NCI-H2196 treated with DMSO at 0.1 percent for 48 hours (cell line): ENCODE measurements around the gene ATG12.
"Not testable (repeated sequence)": the region's sequence is repeated elsewhere in the genome, so short reads cannot be mapped to it uniquely, and the experiment has no call there.

Experiments
- DNase-seq: peaks from one replicate; lab custom pipeline; 2025; ENCODE audit not compliant: unreplicated experiment; lab: John Stamatoyannopoulos, UW

The ATG12 gene

GRCh38 chr5:115841382-115842088 lies at the start of gene ATG12, which contains the start of gene AP3S1:
Gene ATG12, minus strand, starts transcription at chr5:115841565. Its CDS starts 13 bp downstream, at chr5:115841552.
Gene AP3S1, plus strand, starts transcription at chr5:115841935. Its CDS starts 103 bp downstream, at chr5:115842038.
- peak; percentile 92 for DNase-seq

DNA sequence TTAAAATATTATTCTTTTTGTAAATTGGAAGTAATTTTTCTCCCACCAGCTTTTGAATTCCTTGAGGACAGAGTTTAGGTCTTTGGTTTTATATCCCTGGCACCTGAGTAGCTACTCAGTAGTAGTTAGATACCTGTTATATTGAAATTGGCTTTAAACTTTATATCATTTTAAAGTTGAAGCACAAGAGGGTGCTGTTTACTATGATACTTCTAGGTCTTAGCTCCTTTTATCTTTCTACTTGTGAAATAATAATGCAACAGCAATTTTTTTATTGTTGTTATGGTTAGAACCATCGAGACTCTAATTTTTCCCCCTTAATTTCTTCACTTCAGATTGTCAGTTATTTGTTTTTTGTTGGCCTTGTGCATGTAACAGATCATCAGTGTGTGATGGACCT lies 46.7 kb upstream of the ATG12 start:
- DNase-seq = no peak

GRCh38 chr5:115885208-115885607 lies 43.8 kb upstream of the ATG12 start:
- not testable (repeated sequence) for DNase-seq

- DNase-seq = no peak
Measured at GRCh38 chr5:115884704-115885103, 43.3 kb upstream of the ATG12 start.

GRCh38 chr5:115882434-115882833 lies 41.1 kb upstream of the ATG12 start:
- not testable (repeated sequence) for DNase-seq

- DNase-seq = not testable (repeated sequence)
Measured at GRCh38 chr5:115877342-115877741, 36.0 kb upstream of the ATG12 start.

DNA sequence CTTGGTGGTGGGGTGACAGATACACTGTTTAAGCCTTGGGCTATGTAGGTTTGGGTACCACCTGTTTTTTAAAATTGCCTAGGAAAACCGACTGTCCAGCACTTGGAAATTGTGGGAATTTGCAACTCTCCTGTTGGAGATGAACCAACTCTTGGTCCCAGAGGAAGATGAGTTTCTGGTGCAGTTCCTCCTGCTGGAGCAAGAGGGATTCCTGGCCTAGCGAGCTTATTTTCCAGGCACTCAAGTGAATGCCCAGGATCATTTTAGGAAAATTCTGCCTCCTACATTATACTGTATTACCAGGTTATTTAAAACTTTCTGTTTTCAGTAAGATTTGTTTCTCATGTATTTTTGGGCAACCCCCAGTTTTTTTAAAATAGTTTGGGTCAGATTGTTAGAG lies 34.1 kb upstream of the ATG12 start:
- no peak for DNase-seq

GRCh38 chr5:115873392-115873791 lies 32.0 kb upstream of the ATG12 start:
- no peak for DNase-seq

- no peak for DNase-seq
Measured at GRCh38 chr5:115872447-115872846, 31.1 kb upstream of the ATG12 start.

- no peak for DNase-seq
Measured at GRCh38 chr5:115869256-115869795, 28.0 kb upstream of the ATG12 start.

GRCh38 chr5:115859378-115859777 lies 18.0 kb upstream of the ATG12 start:
- no peak for DNase-seq

- no peak for DNase-seq
Measured at GRCh38 chr5:115858396-115858795, 17.0 kb upstream of the ATG12 start.

DNA sequence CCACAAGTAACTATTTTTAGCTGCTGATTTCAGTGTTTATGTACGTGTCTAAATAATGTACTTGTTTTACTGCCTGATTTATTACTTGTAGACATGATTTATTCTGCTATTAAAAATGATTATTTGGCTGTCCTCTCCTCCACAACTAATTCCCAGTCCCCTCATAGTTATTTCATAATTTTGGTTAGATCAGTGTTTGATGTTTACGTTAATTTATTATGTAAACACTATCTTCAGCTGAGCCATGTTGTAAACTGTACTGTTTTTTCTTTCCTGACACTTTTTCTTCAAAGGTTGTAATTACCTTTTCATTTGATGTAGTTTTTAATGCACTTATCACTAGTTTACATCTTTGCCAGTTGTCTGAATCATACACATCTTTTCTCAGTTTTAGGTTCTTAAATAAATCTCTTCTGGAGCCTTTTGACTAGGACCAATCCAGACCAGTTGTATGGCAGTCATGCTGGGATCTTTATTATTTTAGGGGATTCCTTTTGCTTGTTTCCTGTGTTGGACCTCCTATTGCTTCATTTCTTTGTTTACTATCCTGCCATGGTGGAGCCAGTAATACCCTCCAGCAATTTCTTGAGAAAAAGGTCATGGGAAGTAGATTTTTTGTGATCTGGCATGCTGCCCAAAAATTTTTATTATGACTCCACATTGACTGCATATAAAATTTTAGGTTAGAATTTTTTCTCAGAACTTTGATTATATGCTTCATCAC lies 16.4 kb upstream of the ATG12 start:
- no peak for DNase-seq

DNA sequence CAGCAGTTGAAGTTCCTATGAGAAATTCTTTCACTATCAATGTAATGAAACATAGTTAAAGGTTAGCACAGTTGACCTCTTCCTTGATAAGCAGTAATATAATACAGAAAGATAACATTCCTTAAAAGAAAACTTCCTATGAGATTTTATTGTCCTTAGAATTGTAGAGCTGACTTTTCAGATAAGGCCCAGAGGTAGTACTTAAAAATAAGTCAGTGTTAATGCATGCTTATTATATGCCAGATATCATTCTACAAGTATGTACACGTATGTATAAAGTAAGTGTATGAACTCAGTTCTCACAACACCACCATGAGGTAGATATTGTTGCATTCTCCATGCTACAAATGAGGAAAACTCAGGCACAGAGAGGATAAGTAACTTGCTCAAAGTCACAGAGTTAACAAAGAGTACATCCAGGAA lies 15.7 kb upstream of the ATG12 start:
- no peak for DNase-seq

DNA sequence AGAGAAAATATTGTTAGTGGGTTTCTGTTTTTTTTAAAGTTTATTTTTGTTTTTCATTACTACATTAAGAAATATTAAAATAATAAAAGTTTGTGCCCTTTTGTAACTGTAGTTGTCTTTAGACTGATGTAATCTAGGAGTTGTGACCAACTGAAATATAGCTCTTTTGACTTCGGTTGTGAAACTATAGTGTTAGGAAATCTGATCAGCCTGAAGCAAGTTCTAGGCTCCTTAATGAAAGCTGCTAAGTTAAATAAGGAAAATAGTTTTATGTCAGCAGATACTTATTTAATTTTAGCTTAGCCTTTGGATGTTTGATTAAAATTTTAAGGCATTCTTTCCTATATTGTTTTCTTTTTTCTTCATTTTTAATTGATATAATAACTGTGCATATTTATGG lies 14.6 kb upstream of the ATG12 start:
- no peak for DNase-seq

GRCh38 chr5:115854139-115854538 lies 12.8 kb upstream of the ATG12 start:
- no peak for DNase-seq

GRCh38 chr5:115850744-115851416 lies 9.5 kb upstream of the ATG12 start:
- DNase-seq = no peak

- DNase-seq = no peak
Measured at GRCh38 chr5:115849258-115849798, 8.0 kb upstream of the ATG12 start.

GRCh38 chr5:115847290-115847689 lies 5.9 kb upstream of the ATG12 start:
- DNase-seq = no peak

GRCh38 chr5:115844321-115844817 lies 3.0 kb upstream of the ATG12 start:
- no peak for DNase-seq
